ENCODE data around the gene DPPA4.

GRCh38 chr3:109325109-109325508 lies 12.2 kb downstream of the DPPA4 start:
- TF ChIP-seq CTCF (IDR thresholded peaks at IDR 0.05 in 8 of 11, conservative IDR thresholded peaks at IDR 0.05 in 3 of 11) (no peak), POLR2A (IDR thresholded peaks at IDR 0.05) (no peak), POLR2AphosphoS5 (IDR thresholded peaks at IDR 0.05) (no peak)

Measured in spleen (tissue), 7 donors.